Colonic mucosa (tissue), 4 donors: ENCODE measurements around the gene DAPK1. TPM values are rescaled to one million over a fixed set of nuclear protein-coding genes. Genes with fewer than 3 reads are reported as not detected.

Source experiments
- DNase-seq: peaks from one replicate; pipeline ENCODE4 v3.0.0-alpha.2; 2020
- H3K27ac ChIP-seq: fragments of 200-600 bp; one replicate; pipeline ENCODE4 v1.8.0; 2021
- H3K27me3 ChIP-seq: fragments of 200-600 bp; one replicate; pipeline ENCODE4 v1.8.0; 2021
- H3K36me3 ChIP-seq: fragments of 200-600 bp; one replicate; pipeline ENCODE4 v1.8.0; 2021
- H3K4me1 ChIP-seq: fragments of 200-600 bp; one replicate; pipeline ENCODE4 v1.8.0; 2021; ENCODE audit warnings: mild to moderate bottlenecking
- H3K4me3 ChIP-seq: fragments of 200-600 bp; one replicate; pipeline ENCODE4 v1.8.0; 2021
- H3K9ac ChIP-seq, 2 donors: one replicate each; pipeline ENCODE4 v1.7.0; 2013; ENCODE audit warnings: control low read depth in 2 of 2, low read depth in 2 of 2, low read length in 2 of 2
- H3K9me3 ChIP-seq: fragments of 200-600 bp; one replicate; pipeline ENCODE4 v1.8.0; 2021
- intact Hi-C: fragments of 100-400 bp; cut with DNase I; formaldehyde crosslinking; loops from one replicate; pipeline ENCODE4 v1.14.1; 2022
- total RNA-seq, 2 donors: library from RNA; stranded (reverse); fragmentation: NEBNext Ultra II Directional in 1 of 2; extraction: Animal tissue kit (Norgen Biotek cat#: 25700) in 1 of 2; gene quantifications; one replicate each; pipeline ENCODE4 v1.2.1, GENCODE V29; 2021
- TF ChIP-seq, protein P1 (sequence below): fragments of 200-600 bp; IDR thresholded peaks from one replicate; pipeline ENCODE4 v1.8.0; 2022; ENCODE audit warnings: antibody characterized with exemption, mild to moderate bottlenecking
- donor health status: healthy.
- donor health status: DM: no; HTN: no; CAD: no.
- donor health status: DM: no; HTN: no; CAD: no.

DAPK1 gene
- total RNA-seq, 2 donors from 2014 or later = 7.9 to 17.5 TPM

DNA sequence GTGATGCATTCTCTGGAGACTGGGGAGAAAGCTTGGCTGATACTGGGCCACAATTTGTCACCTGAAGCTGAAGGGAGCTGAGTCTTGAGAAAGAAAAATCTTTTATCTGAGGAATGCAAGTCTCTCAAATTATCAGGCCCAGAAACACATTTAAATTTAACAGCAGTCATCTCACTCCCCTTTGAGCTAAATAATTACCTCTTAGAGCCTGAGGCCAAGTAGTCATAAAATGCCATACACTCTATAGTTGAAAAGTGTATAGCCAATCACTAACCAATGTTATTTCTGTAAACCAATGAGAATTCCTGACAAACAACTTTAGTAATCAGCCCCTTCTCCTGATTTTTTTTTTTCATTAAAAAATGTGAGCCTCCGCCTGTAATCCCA is 32.7 kb upstream of the DAPK1 start:
- TF ChIP-seq, protein P1, sequence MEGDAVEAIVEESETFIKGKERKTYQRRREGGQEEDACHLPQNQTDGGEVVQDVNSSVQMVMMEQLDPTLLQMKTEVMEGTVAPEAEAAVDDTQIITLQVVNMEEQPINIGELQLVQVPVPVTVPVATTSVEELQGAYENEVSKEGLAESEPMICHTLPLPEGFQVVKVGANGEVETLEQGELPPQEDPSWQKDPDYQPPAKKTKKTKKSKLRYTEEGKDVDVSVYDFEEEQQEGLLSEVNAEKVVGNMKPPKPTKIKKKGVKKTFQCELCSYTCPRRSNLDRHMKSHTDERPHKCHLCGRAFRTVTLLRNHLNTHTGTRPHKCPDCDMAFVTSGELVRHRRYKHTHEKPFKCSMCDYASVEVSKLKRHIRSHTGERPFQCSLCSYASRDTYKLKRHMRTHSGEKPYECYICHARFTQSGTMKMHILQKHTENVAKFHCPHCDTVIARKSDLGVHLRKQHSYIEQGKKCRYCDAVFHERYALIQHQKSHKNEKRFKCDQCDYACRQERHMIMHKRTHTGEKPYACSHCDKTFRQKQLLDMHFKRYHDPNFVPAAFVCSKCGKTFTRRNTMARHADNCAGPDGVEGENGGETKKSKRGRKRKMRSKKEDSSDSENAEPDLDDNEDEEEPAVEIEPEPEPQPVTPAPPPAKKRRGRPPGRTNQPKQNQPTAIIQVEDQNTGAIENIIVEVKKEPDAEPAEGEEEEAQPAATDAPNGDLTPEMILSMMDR = no peak
- Histone ChIP-seq H3K4me1 (no peaks in the 10 kb centered on the region), H3K4me3 (no peak overlapping the region), H3K9ac (no peak overlapping the region), H3K27me3 (no peaks in the 10 kb centered on the region), H3K27ac (no peak overlapping the region), H3K36me3 (no peaks in the 10 kb centered on the region), H3K9me3 (no peaks in the 10 kb centered on the region)
- no peak for DNase-seq
- intact Hi-C loops = no loop called here

DNA sequence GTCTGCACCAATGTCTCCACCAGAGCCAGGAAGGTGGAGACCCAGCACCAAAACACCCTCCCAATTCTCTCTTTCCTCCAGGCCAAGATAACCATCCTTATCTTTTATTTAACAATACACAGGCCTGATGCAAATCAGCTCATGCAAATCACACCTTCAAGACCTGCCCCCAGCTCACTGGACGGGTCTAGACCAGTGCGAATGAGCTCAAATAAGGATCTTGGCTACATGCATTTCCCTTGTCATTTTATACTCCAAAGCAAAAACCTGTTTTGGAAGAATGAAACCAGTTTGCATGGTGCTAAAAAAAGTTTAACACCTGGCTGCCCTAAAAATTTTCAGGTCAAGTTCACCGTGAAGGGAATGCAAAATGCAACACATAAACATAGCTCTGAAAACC is 31.9 kb upstream of the DAPK1 start:
- Histone ChIP-seq H3K4me3 (no peak overlapping the region), H3K27ac (no peak overlapping the region), H3K9me3 (no peaks in the 10 kb centered on the region), H3K4me1 (no peaks in the 10 kb centered on the region), H3K36me3 (no peaks in the 10 kb centered on the region), H3K27me3 (no peaks in the 10 kb centered on the region), H3K9ac (no peak overlapping the region)
- TF ChIP-seq, protein P1 = no peak
- intact Hi-C loops = no loop called here
- no peak for DNase-seq

DNA sequence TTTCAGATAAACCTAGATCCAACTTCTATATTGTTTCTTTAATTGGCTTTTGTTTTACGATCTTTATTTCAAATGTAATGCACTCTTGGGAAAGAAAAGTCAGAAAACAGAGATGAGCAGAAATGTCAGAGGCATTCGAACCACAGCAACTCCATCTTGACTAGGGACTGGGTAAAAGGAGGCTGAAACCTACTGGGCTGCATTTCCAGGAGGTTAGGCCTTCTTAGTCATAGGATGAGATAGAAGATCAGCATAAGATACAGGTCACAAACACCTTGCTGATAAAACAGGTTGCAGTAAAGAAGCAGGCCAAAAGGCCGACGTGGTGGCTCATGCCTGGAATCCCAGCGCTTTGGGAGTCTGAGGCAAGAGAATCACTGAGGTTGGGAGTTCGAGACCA is 30.5 kb upstream of the DAPK1 start:
- Histone ChIP-seq H3K4me3 (no peak overlapping the region), H3K4me1 (no peaks in the 10 kb centered on the region), H3K36me3 (no peaks in the 10 kb centered on the region), H3K9me3 (no peaks in the 10 kb centered on the region), H3K27me3 (no peaks in the 10 kb centered on the region), H3K9ac (no peak overlapping the region), H3K27ac (no peak overlapping the region)
- intact Hi-C loops = no loop called here
- TF ChIP-seq, protein P1 = no peak
- no peak for DNase-seq

DNA sequence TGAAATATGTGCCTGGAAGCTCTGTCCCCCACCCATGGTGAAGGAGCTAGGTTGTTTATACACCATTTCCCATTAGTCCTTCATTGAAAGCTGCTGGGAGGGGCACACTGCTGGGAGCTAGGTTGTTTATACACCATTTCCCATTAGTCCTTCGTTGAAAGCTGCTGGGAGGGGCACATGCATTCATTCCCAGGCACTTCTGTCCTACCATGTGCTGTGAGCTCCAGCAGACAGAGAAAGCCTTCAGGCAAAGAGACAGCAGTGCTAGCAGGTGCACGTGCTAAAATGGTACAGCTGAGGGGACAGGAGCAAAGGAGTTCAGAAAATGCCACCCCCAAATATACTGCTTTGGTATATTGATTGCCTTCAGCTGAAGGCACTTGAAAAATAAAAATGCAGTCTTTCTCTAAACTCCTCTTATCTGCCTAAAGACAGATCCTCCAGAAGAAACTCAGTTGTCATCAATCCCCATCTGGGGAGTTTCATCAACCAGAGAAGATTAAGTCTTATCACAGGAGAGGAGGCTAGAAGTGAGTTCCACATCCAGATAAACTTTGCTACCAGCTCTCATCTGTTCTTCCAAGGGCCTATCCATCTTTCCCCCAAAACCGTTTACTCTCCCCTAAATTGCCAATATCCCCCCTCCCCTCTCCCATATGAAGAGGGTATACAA is 27.7 kb upstream of the DAPK1 start:
- intact Hi-C loops = no loop called here
- no peaks in the 10 kb centered on the region for H3K4me1 ChIP-seq
- TF ChIP-seq, protein P1 = no peak
- no peaks in the 10 kb centered on the region for H3K9me3 ChIP-seq
- no peak overlapping the region for H3K27ac ChIP-seq
- no peak overlapping the region for H3K4me3 ChIP-seq
- H3K9ac ChIP-seq = no peak overlapping the region
- DNase-seq = no peak
- no peaks in the 10 kb centered on the region for H3K36me3 ChIP-seq
- no peaks in the 10 kb centered on the region for H3K27me3 ChIP-seq

DNA sequence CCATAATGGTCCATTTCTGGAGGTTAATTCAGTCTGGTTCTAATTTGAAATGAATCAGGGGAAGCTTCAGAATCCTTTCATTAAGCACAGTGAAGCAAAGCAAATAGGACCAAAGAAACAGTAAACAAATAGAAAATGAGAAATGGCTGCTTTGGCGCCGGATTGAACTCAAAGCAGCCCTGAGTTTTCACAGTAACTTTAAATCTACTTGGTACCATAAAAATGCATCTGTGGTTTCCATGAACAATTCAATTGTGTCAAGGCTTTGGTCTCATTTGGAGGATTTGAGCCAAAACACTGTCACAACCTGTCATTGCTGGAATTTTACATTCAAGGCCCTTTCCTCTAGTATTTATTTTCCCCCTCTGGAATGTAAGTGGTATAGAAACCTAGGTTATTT is 25.9 kb upstream of the DAPK1 start:
- Histone ChIP-seq H3K27ac (no peak overlapping the region), H3K4me1 (no peaks in the 10 kb centered on the region), H3K9ac (no peak overlapping the region), H3K9me3 (no peaks in the 10 kb centered on the region), H3K36me3 (no peaks in the 10 kb centered on the region), H3K4me3 (no peak overlapping the region), H3K27me3 (no peaks in the 10 kb centered on the region)
- no peak for DNase-seq
- intact Hi-C loops = no loop called here
- TF ChIP-seq, protein P1 = no peak
